Activated CD4-positive, alpha-beta T cell treated with anti-CD3 and anti-CD28 coated beads for 1 hour (primary cell): ENCODE results near the gene SETD5.

Experiments
- DNase-seq: peaks from one replicate; pipeline ENCODE4 v3.0.0-alpha.2; 2020

Gene SETD5, protein sequence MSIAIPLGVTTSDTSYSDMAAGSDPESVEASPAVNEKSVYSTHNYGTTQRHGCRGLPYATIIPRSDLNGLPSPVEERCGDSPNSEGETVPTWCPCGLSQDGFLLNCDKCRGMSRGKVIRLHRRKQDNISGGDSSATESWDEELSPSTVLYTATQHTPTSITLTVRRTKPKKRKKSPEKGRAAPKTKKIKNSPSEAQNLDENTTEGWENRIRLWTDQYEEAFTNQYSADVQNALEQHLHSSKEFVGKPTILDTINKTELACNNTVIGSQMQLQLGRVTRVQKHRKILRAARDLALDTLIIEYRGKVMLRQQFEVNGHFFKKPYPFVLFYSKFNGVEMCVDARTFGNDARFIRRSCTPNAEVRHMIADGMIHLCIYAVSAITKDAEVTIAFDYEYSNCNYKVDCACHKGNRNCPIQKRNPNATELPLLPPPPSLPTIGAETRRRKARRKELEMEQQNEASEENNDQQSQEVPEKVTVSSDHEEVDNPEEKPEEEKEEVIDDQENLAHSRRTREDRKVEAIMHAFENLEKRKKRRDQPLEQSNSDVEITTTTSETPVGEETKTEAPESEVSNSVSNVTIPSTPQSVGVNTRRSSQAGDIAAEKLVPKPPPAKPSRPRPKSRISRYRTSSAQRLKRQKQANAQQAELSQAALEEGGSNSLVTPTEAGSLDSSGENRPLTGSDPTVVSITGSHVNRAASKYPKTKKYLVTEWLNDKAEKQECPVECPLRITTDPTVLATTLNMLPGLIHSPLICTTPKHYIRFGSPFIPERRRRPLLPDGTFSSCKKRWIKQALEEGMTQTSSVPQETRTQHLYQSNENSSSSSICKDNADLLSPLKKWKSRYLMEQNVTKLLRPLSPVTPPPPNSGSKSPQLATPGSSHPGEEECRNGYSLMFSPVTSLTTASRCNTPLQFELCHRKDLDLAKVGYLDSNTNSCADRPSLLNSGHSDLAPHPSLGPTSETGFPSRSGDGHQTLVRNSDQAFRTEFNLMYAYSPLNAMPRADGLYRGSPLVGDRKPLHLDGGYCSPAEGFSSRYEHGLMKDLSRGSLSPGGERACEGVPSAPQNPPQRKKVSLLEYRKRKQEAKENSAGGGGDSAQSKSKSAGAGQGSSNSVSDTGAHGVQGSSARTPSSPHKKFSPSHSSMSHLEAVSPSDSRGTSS (N-terminal part only)

GRCh38 chr3:9397332-9397905, at the start of gene SETD5:
TSS of gene SETD5 (plus strand) at chr3:9397615. CDS start at chr3:9428939, 31,324 bp downstream.
- DNase-seq = peak; percentile 99

DNA sequence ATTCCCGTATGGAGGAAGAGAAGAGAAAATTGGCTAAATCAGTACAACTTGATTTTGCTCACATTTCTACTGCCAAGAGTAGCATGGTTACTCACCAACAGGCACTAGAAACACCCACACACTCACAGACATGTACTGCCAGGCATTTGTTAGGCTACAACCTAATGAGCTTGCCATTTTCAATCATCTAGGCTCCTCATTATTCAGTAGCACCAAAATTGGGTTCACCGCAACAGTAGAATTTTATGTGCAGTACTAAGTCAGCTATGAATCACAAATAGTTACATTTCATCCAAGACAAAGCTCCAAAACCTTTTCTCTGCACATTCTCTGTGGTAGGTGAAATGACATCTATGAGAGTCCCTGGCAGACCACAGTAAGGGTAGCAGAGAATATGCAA, 49.5 kb upstream of the SETD5 start:
- no peak for DNase-seq

- DNase-seq = no peak
These were observed 47.9 kb upstream of the SETD5 start for GRCh38 chr3:9349321-9350117.

DNA sequence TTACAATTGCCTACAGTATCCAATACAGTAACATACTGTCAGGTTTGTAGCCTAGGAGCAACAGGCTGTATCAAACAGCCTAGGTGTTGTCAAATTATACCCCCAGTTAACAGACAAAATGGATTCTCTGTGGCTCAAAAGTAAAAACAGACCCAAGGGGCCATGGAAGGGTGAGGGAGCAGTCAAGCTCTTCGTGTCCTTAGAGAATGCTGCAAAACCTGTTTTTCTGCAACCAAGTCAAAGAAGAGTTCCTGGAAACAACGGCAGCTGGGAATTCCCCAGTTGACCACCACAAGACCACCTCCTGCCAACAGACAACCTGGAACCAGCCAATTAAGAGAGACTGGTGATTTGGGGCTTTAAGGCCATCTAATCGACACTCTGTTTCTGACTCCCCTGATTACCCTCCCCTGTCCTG, 45.7 kb upstream of the SETD5 start:
- DNase-seq = no peak

- peak; percentile 26 for DNase-seq
These were observed 44.3 kb upstream of the SETD5 start for GRCh38 chr3:9352917-9353752.

GRCh38 chr3:9361691-9362388, 35.6 kb upstream of the SETD5 start:
- DNase-seq = no peak

GRCh38 chr3:9362731-9363530, 34.5 kb upstream of the SETD5 start, which contains the start of gene THUMPD3:
TSS of gene THUMPD3 (plus strand) at chr3:9363054. CDS start at chr3:9365069, 2,015 bp downstream.
- peak; percentile 86 for DNase-seq

DNA sequence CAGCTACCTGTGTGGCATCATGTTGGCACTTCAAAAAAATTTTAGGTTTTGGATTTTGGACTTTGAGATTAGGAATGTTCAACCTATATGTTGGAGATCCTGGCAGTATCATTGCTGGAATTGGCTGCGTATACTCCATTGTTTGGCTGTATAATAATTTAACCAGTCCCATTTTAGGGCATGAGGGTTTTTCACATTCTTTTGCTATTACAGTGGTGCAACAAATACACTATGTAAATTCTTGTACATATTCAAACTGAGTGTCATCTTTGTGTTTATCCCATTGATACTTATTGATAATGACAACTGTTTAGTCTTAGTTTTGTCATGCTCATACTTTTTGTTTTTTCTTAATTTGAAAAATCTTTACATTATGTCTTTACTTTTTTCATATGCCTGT, 27.9 kb upstream of the SETD5 start:
- no peak for DNase-seq

- no peak for DNase-seq
These were observed 23.9 kb upstream of the SETD5 start for GRCh38 chr3:9373465-9373864.

GRCh38 chr3:9377981-9378380, 19.4 kb upstream of the SETD5 start:
- DNase-seq = no peak

DNA sequence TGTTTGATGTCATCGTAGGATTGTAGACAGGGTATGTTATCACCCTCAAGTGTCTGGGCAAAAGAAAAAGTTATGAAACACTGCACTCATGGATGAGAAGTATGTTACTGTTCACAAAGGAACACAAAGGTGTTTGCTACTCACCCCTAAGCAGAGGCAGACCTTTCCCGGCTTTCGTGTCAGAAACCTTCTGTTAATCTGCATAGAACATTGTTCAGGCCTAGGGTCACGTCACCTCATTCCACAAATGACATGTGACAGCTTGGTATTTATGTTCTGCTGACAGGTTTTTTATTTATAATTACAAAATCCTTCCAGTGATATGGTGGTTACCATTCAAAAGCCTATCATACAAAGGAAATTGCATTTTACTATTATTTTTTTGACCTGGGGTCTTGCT, 18.1 kb upstream of the SETD5 start:
- DNase-seq = no peak

- DNase-seq = no peak
These were observed 17.4 kb upstream of the SETD5 start for GRCh38 chr3:9380014-9380413.

DNA sequence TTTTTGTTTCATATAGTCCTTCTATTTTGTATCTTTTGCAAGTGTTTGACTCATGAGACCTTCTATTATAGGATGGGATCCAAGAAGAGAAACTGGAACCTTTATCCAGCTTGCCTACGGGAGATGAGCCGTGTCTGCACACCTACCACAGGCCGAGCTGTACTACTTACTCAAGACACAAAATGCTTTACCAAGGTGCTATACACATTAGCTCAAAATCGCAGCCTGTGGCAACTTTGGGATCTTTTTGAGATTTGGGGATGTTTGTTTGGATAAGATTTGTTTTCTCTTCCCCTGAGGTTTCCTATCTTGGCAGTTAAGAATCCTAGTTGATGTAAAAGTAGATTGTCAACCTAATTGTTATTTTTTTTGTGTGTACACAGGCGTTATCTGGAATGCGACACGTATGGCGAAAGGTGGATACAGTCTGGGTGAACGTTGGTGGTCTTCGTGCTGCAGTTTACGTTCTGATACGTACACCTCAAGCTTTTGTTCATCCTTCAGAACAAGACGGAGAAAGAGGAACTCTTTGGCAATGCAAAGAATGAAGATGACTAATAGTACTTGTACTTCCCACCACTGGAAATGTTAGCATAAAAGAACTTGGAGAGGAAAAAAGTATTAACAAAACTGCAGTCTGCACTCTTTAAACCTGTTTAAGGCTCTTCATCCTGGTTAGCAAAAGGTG, 13.1 kb upstream of the SETD5 start:
- no peak for DNase-seq

DNA sequence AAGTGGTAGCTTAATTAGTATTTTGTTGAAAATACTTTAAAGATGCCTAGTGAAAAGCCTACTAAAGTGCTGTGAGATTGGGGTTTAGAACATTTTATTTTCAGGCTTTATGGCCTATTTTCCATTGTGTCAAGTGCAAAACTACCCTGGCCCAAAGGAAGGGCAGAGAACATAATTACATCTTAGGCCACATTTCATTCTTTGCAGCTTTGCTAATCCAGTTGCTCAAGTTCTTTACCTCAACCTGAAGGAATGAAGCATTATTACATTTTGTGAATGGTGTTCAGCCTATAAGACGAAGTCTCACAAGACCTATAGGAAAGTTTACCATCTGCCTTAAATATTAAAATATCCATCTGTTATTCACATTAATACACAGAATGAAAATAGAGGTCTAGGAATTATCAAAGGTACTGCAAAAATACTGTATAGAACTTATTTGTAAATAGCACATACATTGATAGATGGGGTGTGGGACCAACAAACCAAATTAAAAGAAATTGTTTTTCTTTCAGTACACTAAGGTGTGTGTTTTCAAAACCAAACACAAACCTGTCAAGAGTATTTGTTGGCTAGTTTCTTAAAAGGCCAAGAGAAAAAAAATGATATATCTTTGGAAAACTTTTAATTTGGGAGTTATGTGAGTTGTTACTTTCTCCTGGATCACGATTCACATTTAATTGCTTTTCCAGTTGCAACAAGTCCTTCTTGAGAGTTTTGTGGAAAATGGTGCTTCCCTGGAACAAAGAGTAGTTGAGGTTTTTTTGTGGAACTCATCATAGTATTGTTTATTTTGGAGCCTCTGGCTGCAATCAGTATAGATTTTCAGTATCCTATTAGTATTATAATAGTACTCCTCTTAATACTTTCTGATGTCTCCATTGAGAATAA, 12.0 kb upstream of the SETD5 start:
- DNase-seq = no peak

- DNase-seq = no peak
These were observed 11.3 kb upstream of the SETD5 start for GRCh38 chr3:9386078-9386459.

GRCh38 chr3:9386501-9387321, 10.7 kb upstream of the SETD5 start:
- no peak for DNase-seq

- no peak for DNase-seq
These were observed 10.1 kb upstream of the SETD5 start for GRCh38 chr3:9387322-9387655.
